SIG-M5 treated with dmso at 0.1 percent for 504 hours (cell line): Measurements from ENCODE around the gene FAS.

Experiments
- DNase-seq: peaks from one replicate; lab custom pipeline; 2025; ENCODE audit not compliant: unreplicated experiment; lab: John Stamatoyannopoulos, UW

Gene FAS

DNA sequence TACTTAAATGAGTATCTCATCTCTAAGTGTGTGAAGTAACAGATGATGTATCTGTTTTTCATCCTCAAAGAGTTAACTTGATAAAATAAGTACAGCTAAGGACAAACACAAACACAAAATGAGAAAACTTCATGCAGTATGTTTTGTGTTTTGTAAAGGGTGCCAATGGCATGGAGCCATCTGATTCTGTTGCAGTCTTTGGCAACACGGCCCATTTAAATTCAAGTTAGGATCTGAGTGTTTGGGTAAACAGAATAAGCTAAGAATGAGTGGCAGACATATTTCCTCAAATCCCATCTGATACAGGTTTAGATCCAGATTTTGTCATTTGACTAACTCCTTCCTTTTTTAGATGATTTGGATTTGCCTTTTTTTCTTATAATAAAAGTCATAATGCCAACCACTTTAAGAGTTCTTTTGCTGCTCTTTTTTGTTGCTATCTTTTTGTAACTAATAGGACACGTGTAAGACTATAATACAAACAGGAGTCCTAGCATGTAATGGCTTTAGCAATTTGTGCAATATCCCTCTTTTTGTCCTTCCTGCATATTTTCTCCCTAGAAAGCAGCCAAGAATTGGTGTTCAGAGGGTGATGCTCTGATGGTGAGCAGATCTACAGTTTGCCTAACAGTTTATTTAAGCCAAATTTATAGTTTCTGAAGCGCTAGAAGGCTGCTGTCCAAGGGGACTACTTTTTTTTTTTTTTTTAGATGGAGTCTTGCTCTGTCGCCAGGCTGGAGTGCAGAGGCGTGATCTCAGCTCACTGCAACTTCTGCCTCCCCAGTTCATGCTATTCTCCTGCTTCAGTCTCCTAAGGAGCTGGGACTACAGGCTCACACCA is 19.2 kb upstream of the FAS start:
- DNase-seq = no peak

DNA sequence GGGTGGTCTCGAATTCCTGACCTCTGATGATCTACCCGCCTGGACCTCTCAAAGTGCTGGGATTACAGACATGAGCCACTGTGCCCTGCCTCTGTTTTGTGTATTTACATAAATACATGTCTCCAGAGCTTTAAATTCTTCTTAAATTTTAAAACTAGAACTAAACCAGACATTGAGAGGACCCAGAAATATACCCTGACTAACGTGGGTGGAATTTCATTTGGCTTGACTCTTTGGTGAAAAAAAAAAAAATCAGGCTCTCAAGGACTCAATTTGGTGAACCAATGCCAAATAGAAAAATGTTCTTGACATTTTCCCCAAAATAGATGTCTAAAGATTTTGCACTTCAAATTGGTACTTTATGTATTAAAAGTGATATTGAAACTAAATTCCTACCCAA is 16.6 kb upstream of the FAS start:
- DNase-seq = no peak

DNA sequence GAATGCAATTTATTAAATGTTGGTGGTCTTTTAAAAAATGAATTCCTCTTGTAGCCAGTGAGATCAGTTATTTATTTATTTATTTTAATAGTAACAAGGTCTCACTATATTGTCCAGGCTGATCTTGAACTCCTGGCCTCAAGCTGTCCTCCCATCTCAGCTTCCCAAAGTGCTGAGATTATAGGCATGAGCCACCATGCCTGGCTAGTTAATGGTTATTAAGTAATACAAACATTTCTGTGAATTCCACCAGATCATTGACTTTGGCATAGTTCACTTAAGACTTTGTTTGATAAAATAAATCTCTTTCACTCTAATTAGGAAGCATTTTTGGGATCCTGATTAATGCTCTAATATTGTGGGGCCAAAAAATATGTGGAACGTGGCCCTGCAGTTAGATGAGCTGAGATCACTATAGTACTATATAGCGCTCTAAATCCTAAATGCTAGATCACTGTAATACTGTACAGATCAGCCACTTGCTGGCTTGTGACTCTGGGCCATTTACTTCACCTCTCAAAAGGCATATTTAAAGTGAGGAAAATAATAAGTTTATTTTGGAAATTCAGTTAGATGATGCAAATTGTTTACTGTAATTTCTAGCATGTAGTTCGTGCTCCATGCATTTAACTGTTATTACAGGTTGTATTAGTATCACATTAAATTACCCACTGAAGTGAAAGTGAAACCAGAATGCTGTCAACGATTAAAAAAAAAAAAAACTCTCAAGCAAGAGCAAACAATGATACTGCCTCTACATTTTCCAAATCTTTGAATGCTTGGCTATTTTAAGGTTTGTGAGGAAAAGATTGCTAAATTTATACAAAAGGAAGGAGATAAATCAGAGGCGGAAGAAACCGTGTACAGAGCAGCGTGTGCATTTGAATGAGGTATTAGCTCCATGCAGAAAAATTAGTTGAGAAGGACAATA is 15.9 kb upstream of the FAS start:
- DNase-seq = no peak

DNA sequence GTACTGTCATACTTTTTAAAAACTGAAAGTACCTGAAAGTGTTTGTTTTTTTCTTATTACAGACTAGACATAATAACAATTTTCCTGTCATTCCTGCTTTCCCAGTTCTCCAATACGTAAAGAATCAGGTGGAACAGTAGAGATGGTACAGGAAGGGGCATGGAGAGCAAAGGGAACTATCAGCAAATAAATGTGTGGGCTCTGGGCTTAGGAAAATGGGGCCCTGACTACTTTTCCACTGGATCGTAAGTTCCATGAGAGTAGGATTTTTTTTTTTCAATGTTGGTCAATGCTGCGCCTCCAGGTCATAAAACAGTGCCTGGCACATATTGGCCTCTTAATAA is 15.2 kb upstream of the FAS start:
- no peak for DNase-seq

DNA sequence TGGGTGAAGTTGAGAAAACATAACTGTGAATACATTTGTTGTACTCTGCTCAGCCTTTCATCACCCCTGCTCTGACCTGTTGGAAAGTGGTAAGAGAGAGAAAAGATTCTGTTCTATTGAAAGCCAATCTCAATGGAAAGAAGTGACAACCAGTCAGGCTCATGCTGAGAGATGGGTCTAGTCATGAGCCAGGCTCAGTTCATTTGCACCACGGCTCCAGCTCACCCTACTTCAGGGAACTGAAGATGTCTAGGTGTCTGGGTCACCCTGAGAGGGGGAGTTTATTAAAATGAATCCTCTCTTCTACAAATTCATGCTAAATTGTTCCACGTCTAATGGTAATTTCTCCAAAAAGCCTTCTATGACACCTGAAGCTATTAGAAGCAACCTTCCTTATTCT is 12.1 kb upstream of the FAS start:
- DNase-seq = no peak

DNA sequence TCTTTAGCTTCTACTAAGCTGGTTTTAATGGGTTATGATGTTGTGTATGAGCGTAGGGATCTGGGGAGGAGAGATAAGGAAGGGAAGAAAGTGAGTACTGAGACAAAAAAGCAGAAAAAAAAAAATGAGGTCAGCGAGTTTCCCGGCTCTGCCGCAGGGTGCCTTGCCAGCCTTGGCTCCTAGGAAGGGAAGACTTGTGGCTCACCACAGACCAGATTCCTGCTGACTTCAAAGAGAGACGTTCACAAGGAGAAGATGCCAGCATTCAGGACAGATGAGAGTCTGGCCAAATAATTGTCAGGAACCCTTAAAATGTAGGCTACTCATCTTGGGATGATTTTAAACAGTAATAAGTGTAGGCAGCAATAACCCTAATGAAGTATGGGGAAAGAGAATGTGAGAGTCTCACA is 11.4 kb upstream of the FAS start:
- no peak for DNase-seq

DNA sequence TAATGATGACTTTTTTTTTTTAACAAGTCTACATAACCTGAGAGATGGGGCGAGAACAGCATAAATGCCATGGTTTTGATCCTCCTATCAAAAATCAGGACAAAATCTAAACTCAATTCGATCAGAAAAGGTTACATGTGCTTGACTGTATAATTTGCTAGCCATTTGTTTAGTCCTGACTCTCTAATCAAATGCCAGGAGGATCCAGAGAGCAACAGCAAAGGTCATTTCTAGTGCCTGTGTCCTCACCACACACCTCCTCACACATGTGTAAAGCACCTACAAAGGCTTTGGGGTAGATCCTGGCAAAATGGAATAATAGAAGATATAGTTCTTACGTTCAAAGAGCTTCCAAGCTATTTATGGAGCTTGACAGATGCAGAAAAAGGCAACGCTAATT is 11.0 kb upstream of the FAS start:
- DNase-seq = no peak

DNA sequence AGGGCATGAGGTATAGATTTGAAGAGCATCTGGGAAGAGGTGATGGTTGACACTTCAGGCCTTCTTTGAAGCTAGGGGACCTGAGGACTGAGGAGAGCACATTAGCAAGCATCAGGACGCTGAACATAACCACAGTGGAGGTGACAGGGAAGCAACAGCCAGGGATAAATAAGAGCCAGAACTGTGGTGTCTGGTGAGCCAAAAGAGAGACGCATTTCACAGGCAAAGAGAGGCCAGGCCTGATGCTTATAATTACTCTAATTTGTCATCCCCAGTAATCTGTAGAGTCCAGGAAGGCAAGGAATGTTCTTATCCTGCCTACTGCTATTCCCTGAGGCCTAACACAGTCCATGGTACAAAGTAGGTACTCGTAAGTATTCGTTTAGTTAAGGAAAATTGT is 10.4 kb upstream of the FAS start:
- no peak for DNase-seq

DNA sequence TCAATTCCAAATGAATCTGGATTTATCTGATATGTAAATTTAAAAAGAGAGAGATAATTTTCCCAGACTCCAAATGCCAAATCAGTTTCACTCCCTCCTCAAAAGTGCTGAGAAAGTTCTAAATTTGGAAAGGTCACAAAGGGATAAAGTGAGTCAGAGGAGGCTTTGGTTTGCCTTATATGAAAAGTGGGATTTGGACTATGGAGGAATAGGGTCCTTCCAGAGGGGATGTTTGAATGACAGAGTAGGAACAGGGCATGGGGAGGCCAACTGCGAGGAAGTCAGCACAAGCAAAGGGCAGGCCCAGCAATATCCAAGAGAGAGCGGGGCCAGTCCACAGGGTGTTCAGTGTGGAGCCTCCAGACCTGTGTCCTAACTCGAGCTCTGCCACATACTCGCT is 9.8 kb upstream of the FAS start:
- no peak for DNase-seq

DNA sequence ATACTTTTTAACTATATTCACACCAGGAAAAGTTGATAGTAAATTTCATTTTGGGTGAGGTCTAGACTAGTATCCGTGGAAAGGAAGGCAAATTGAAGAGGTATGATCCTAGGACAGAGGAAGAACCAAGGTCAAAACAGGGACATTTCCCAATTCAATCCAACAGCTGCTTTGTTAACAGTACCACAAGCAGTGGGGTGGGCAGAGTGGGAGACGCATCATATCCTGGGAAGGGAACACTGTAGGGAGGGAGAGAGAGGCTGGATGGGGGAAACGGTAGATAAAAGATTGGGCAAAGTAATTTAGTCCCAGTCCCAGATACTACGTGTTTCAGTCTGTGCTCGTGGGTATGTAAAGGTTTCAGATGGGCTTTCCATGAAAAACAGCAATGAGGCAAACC is 9.2 kb upstream of the FAS start:
- no peak for DNase-seq

DNA sequence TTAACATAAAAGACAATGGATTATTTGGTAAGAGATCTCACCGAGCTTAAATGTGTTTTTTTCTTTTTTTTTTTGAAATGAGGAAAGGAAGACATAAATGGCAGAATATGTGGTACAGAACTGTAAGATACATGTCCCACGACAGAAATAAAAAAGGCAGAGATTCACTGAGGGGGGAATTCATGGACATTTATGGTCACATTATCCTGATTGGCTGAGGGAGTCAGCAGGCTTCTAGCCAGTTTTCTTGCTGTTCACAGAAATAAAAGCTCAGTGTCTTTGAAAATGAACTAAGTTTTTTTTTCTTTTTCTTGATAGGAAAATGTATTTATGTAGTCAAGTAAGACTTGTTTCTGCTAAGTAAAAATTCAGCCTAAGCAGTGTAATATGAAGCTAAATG is 8.2 kb upstream of the FAS start:
- DNase-seq = no peak

DNA sequence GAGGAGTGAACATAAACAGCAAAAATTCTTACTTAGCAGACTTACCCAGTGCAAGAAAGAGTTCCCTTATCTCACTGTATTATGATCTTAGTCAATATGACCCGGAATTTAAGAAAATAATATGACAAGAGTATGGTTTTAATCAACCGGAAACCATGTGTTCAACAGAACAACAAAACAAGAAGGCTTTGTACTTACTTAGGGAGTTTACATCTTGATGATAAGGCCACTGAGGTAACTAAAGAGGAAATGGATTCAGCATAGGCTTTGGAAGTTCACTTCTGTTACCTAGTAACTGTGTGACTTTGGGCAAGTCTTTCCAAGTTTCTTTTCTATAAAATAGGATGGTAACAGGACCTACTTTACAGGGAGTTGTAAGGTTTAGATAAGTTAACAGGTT is 7.4 kb upstream of the FAS start:
- DNase-seq = no peak

DNA sequence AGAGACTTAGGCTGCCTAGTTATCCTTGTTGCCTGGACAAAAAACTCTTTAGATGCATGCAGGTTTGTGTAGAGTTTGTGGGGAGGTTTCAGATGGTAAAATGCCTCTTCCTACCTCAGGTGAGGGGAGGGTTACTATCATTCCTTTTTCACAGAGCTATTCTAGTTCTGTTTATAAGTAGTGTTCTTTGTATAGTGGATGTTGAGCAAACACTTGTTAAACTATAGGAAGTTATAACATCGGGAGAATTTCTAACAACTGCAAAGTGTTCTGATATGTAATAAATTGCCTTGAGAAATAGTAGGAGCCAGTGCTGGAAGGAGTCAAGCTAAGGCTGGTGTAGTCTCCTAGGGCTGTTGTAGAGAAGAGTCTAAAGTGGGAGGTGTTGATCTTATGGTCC is 6.7 kb upstream of the FAS start:
- DNase-seq = no peak

DNA sequence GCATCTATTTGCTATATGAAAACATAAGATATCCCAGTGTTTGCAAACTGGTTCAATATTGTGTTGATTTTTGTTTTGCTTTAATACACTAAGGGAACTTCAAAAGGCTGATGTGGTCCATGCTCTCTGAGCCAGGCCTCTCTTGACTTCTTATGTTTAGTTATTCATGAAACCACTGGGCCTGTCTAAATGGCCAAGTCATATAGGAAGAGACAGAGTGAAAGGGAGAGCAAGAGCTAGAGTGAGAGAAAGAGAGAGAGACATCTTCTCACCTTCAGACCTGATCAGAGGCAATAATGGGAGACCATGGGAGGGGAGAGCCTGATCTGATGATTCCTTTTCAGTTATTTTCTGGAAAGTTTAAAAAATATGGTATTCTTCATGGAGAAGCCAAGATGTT is 6.1 kb upstream of the FAS start:
- DNase-seq = no peak

DNA sequence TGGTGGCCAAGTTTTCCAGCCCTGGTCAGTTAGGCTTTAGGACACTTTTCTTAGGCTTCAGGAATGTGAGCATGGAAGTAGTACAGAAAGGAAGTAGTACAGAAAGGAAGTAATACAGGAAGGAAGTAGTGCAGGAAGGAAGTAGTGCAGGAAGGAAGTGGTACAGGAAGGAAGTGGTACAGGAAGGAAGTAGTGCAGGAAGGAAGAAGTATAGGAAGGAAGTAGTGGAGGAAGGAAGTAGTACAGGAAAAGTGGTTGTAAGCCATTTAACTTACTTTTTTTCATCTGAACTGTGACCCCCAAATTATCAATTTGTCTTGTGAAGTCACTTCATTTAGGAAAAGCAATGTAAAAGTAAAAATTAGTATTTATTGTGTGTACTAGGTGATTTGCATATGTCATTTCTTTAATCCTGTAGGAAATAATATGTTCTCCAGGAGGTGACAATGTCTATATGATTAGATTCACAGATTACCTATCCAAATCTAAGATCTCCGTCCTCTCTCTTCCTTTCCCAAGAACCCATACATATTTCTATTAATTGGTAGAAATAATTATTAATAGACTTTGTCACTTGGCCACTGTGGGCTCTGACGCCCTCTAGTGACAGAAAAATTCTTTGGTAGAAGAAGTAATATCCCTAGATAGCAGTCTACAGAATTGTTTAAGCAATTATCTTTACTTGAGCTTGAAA is 3.9 kb upstream of the FAS start:
- DNase-seq = no peak

DNA sequence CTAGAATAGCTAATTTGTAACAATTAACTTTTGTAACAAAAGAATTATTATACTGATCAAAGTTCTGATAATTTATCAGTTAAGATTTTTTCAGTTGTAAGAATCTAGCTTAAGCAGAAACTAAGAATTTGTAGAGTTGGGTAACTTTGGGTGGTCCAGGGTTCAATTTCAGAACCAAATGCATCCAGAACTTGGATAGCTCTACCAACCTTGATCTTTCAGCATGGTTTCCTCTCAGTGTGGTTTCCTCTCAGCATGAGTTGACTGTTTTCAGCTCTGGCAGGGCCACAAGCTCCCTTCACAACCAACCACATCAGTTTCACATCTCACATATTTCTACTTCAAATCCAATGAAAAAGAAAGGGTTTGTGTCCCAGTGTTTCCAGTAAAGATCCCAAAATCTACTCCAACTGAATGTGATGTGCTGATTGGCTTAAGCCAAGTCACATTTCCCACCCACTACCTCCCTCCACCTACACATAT is 3.3 kb upstream of the FAS start:
- peak; percentile 56 for DNase-seq

DNA sequence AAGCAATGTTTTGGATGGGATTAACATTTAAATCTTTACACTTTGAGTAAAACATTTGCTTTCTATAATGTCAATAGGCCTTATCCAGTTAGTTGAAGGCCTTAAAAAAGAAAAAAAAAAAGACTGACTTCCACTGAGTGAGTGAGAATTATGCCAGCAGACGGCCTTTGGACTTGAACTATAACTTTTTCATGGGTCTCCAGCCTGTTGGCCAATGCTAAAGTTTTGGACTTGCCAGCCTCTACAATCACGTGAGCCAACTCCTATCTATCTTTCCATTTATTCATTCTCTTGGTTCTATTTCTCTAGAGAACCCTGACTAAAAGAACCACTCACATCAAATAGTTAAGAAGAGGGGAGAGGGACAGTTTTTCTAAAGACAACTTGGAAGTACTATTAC is 2.8 kb upstream of the FAS start:
- DNase-seq = no peak

DNA sequence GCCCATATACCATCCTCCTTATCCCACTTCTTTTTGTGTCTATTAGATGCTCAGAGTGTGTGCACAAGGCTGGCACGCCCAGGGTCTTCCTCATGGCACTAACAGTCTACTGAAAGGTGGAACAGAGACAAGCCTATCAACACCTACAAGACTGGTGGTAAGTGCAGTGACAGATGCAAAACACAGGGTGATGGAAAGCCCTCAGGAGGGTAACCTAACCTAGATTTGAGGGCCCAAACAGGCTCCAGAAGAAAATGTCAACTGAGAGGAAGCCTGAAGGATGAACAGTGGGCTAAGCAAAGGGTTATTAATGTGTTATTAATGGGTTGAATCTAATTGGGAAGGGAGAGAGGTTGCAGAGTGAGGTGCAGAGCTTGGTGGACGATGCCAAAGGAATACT is 1.2 kb upstream of the FAS start:
- no peak for DNase-seq

DNA sequence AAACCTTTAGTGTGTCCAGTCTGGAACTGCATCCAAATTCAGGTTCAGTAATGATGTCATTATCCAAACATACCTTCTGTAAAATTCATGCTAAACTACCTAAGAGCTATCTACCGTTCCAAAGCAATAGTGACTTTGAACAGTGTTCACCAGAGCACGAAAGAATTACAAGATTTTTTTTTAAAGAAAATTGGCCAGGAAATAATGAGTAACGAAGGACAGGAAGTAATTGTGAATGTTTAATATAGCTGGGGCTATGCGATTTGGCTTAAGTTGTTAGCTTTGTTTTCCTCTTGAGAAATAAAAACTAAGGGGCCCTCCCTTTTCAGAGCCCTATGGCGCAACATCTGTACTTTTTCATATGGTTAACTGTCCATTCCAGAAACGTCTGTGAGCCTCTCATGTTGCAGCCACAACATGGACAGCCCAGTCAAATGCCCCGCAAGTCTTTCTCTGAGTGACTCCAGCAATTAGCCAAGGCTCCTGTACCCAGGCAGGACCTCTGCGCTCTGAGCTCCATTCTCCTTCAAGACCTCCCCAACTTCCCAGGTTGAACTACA is 694 bp upstream of the FAS start:
- DNase-seq = peak; percentile 52

DNA sequence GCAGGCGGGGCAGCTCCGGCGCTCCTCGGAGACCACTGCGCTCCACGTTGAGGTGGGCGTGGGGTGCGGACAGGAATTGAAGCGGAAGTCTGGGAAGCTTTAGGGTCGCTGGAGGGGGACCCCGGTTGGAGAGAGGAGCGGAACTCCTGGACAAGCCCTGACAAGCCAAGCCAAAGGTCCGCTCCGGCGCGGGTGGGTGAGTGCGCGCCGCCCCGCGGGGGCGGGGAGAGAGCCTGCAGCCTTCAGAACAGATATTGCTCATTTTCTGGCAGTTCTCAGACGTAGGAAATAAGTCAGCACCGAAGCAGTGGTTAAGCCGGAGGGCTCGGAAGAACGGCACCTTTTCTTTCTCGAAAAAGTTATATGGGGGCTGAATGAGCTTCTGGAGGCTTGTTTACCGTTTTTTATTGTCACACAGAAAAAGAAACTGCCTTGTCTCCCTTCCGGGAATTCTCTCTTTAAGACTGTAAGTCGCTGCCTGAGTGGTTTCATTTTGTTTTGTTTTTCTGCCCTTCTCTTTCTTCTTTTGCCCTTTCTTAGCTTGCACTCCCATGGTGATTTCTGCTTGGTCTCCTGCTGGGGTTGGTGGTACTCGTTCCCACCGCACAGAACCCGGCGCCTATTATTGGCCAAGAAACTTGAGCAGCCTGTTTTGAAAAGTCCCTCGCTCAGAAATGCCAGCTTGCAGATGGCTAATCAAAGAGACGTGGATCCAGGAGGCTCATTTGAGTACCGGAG is 732 bp downstream of the FAS start:
- DNase-seq = peak; percentile 59

DNA sequence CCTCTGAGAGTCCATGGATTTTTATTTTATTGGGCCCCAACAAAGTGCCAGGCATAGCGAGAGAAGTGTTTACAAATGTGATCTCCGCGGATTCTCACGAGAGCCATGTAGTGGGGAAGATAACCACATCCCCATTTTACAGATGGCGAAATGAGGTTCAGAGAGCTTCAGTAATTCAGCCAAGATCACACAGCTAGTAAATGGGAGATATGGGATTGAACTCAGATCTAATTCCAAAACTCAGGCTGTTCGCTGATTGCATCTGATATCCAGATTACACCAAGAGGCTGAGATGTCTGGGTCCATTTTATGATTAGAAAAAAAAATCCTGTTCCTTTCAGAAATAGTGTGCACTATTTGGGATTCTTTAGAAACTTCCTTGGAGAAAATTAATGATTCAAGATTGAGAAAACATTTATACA is 1.3 kb downstream of the FAS start:
- DNase-seq = peak; percentile 39
